GM18951 (cell line): Measurements from ENCODE around the gene DENND6A.
A peak's percentile ranks its signal among the peaks of the same experiment; 100 is the strongest.

Experiments
- POLR2A ChIP-seq: IDR thresholded peaks from 4 replicates; pipeline ENCODE4 v1.6.1; 2011; ENCODE audit warnings: mild to moderate bottlenecking; ENCODE audit not compliant: insufficient read length, insufficient read depth; ENCODE audit errors: extremely low read depth
- in situ Hi-C: fragments of 300-500 bp; cut with MboI; formaldehyde crosslinking; loops from one replicate; pipeline ENCODE4 v1.12.0; 2022; ENCODE audit warnings: low sequenced_read_pairs, mixed read lengths, inconsistent platforms; ENCODE audit not compliant: unreplicated experiment

Gene DENND6A

GRCh38 chr3:57598765-57599360 lies 94.0 kb downstream of the DENND6A start:
- in situ Hi-C loops: no loop called here
- TF ChIP-seq POLR2A: no peak

- in situ Hi-C loops: no loop called here
- TF ChIP-seq POLR2A: peak; percentile 95
Measured at GRCh38 chr3:57597127-57597923, 95.6 kb downstream of the DENND6A start, which contains the start of gene ARF4. ARF4 (minus strand) TSS chr3:57597344; CDS start chr3:57597140, 204 bp downstream.

GRCh38 chr3:57596495-57597126 lies 96.3 kb downstream of the DENND6A start:
- TF ChIP-seq POLR2A: no peak
- in situ Hi-C loops: no loop called here

- no peak for TF ChIP-seq POLR2A
- in situ Hi-C loops: no loop called here
Measured at GRCh38 chr3:57594576-57594975, 98.3 kb downstream of the DENND6A start.

GRCh38 chr3:57594144-57594543 lies 98.7 kb downstream of the DENND6A start:
- TF ChIP-seq POLR2A: no peak
- in situ Hi-C loops: no loop called here

GRCh38 chr3:57592306-57592705 lies 100.6 kb downstream of the DENND6A start:
- no peak for TF ChIP-seq POLR2A
- in situ Hi-C loops: no loop called here

GRCh38 chr3:57587905-57588304 lies 105.0 kb downstream of the DENND6A start:
- TF ChIP-seq POLR2A: no peak

GRCh38 chr3:57586778-57587177 lies 106.1 kb downstream of the DENND6A start:
- in situ Hi-C loops: no loop called here
- no peak for TF ChIP-seq POLR2A

More at GRCh38 chr3:57587905-57588304, 105.0 kb downstream of the DENND6A start:
- in situ Hi-C loops: no loop called here

GRCh38 chr3:57583544-57583943 lies 109.3 kb downstream of the DENND6A start:
- in situ Hi-C loops: no loop called here

GRCh38 chr3:57582474-57583168 lies 110.3 kb downstream of the DENND6A start:
- TF ChIP-seq POLR2A: no peak
- in situ Hi-C loops: no loop called here

More at GRCh38 chr3:57583544-57583943, 109.3 kb downstream of the DENND6A start:
- no peak for TF ChIP-seq POLR2A

- in situ Hi-C loops: no loop called here
- no peak for TF ChIP-seq POLR2A
Measured at GRCh38 chr3:57577801-57578200, 115.1 kb downstream of the DENND6A start.

- no peak for TF ChIP-seq POLR2A
- in situ Hi-C loops: no loop called here
Measured at GRCh38 chr3:57575966-57576626, 116.8 kb downstream of the DENND6A start.
